ENCODE results near the gene DHRS11.

GRCh38 chr17:36645422-36645821 is 53.7 kb downstream of the DHRS11 start:
- TF ChIP-seq CTCF (IDR thresholded peaks at IDR 0.05 in 4 of 5, conservative IDR thresholded peaks at IDR 0.05 in 1 of 5): no peak
- TF ChIP-seq POLR2A (IDR thresholded peaks at IDR 0.05): no peak
